Measurements from ENCODE around the gene TRIM15.
"Not testable (repeated sequence)": the region's sequence is repeated elsewhere in the genome, so short reads cannot be mapped to it uniquely, and the experiment has no call there.

TRIM15 gene

DNA sequence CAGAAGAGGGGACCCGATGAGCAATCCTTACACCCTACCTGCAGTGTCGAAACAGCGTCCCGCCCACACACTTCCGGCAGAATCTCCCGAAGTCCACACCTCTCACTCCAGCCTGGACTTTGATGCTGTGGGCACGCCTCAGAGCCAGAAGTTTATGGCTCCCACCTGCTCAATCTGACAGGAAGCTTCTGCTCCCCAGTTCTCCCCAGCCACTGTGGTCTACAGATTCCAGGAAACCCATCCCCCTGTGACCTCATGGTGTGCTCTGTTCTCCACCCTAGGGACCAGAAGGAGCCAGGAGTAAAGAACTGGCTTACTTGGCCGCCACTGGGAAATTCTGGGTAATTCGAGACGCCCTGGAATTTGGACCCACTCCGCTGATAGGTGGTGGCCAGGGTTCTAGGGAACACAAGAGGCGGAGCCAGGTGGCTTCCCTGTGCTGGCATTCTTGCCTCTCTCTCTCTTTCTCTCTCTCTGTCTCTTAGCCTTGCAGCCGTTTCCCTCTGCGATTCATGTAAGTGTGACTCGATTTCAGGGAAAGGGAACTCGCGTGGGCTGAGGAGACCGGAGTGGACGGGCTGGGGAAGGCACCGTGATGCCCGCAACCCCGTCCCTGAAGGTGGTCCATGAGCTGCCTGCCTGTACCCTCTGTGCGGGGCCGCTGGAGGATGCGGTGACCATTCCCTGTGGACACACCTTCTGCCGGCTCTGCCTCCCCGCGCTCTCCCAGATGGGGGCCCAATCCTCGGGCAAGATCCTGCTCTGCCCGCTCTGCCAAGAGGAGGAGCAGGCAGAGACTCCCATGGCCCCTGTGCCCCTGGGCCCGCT, at the start of gene TRIM15:
TSS of gene TRIM15 (plus strand) at position 457 of the 828 bp plus-strand sequence. CDS start at position 596, 139 bp downstream.
- peak; percentile 86 for DNase-seq (ENCODE audit: low spot score)

DNA sequence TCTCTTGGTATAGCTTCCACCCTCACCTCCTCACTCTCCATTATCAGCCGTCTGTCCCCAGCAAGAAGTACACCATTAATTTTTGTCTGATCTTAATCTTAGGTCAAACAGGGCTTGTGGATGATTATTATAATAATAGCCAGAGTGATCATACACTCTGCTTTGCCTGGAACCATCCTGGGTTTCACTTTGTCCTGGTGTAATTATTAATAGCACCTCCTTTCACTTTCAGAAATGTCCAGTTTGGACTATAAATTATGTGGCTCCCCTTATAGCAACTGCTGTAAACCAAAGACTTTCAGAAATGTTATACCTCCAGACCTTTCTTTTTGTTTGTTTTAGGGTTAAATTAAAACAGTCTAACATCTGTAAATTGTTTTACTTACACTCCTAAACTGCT, 49.5 kb upstream of the TRIM15 start:
- DNase-seq (ENCODE audit: low spot score) = no peak

DNA sequence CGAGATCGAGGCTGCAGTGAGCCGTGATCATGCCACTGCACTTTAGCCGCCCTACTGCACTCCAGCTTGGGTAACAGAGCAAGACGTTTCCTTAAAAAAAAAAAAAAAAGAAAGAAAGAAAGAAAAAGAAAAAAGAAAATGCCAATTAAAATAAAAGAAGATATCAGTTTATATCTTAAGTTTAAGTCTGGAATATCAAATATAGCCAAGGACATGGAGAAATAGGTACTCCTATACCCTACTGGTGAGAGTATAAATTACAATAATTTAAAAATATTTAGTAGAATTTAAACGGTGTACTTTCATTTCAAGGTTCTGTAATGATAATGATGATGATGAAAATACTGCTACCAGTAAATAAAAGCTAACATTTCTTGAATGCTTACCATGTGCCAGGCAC, 46.6 kb upstream of the TRIM15 start:
- DNase-seq (ENCODE audit: low spot score) = no peak

DNA sequence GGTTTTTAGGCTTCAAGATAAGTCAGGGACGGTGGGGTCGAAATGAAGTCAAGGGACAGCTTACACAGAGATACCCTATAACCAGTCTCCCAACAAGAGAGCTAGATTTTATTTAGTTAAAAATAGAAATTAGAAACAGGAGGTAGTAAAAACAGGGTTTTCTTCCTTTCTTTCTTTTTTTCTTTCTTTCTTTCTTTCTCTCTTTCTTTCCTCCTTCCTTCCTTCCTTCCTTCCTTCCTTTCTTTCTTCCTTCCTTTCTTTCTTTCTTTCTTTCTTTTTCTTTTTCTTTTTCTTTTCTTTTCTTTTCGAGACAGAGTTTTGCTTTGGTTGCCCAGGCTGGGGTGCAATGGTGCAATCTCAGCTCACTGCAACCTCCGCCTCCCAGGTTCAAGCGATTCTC, 44.7 kb upstream of the TRIM15 start:
- not testable (repeated sequence) for DNase-seq (ENCODE audit: low spot score)

DNA sequence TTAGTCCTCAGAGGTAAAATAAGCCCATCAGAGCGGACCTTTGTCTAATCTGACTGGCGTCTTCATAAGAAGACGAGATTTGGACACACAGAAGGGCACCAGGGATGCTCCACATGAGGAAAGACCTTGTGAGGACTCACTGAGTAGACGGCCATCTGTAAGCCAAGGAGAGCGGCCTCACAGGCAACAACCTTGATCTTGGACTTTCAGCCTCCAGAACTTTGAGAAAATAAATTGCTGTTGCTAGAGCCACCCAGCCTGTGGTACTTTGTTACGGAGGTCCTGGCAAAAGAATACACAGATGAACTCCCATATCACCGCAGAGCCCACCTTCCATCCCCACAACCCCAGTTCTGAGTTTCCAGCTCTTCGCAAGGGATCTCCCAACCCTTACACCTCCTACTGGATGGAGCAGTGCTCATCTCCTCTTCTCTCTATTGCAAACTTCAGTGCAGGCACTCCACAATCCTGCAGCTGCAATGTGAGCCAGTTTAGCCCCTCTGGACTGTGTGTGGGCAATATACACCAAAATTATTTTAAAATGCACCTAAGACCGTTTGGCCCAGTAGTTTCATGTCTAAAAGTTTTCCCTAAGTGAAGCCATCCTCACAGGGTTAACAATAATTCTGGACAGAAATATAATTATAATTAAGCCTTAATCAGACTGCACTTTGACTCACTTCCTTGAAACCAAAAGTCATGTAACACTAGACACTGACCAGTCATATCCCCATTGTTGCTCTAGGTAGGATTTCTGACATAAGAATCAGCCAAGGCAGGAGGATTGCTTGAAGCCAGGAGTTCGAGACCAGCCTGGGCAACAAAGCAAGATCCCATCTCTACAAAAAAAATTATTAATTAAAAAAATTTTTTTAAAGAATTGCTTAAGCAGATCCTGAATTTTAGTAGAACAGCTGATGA, 41.6 kb upstream of the TRIM15 start:
- no peak for DNase-seq (ENCODE audit: low spot score)

DNA sequence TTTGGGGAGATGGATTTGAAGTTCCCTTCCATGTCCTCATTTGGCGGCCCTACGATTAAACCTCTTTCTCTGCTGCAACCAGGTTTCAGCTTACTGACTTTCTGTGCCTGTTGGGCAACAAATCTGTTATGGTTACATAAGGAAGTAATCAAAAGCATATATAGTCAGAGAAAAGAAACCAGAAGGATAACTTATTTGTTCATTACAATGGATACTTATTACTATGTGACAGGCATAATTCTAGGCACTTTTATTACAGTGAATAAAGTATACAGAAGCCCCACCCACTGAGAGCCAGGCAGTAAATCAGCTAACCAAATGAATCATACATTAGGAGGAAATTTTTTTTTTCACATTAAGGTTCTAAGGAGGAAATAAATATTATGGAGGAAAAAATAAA, 40.8 kb upstream of the TRIM15 start:
- DNase-seq (ENCODE audit: low spot score) = peak; percentile 84

DNA sequence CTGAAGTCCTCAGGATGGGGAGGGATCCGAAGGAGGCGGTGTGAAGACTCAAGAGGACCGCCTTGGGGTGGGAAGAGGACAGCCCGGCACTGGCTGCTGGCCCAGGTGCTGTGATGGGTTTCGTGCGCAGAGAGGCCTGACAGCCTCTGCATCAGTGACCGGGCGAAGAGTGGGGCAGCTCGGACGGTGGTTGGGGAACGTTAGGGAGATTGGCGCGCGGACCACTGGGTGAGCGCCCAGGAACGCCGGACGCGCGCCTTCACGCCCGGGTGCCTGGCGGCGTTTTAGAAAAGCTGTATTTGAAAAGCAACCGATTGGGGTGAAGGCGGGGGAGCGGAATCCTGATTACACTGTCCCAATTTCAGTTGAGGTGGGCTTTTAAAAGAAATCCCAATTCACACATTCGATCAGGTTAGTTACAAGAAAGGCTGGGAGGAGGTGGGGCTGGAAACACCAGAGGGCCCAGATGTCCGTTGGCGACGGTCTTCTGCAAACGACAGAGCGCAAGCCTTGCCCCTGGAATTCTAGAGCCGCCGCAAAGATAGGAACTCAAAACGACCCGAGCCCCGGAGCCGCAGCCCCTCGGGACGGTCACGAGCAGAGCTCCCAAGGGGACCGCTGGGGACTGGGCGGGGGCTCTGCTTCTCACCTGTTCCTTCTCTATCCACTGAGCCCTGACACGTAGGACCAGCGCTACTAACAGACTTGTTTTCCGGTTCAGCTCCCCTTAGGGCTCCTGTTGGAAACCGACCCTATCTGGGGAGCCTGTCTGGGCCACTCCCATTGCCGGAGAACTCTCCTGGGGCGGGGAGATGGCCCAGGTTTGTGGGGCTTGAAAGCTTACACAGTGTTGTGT, 35.9 kb upstream of the TRIM15 start:
- DNase-seq (ENCODE audit: low spot score) = no peak

DNA sequence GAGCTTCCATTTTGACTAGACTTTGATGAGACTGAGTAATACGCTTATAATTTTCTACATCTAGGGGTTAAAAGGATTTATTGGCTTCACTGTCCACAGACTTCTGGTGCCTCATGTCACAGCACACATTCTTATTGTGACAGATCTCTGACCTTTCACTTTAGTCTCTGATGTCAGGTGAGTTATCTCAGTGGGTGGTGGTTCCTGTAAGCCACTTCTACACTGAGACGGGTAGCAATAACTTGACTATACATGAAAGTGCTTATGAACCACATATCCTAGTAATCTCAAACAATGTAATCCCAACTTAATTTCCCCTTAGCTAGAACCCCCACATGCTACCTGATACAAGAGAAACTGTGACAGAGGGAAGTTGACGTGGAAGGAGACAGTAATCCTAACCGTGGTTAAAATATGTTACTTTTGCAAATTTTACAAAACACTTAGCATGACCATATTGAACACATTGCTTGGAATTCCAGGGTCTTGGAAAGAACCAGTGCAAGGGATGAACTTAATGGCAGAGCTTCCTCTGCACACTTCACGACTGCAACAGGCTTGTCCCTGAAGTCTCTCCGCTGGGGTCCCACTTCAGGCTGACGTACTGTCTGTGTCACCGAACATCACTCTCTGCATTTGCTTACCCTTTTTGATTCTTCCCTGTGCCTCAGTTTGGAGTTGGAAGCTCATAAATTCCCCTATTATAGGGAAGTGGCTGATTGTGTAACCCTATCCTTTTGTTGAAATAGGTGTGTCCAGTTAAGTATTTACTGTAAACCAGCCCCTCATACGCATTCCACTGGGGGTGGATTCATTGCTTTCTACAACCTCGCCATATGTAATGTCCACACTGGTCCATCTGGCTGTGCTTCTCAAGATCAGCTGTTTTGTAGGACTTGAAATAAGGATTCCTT, 33.8 kb upstream of the TRIM15 start:
- DNase-seq (ENCODE audit: low spot score) = peak; percentile 79

DNA sequence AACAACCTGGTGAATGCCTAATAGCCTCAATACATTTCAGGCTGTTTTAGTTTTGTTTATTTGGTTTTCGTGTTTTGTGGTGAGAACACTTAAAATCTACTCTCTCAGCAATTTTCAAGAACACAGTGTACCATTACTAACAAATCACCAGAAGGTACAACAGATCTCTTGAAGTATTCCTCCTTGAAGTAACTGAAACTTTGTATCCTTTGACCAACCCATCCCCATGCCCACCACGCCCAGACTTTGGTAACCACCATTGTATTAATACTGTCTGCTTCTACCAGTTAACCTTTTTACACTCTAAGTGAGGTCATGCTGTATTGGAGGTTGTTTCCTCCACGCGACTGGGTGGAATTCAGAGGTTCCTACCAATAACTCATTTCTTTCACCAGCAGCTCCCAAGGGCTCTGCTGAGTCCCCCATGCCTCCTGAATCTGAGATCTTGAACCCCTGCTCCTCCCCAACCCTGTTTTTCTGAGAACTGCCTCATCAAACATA, 33.1 kb upstream of the TRIM15 start:
- no peak for DNase-seq (ENCODE audit: low spot score)

DNA sequence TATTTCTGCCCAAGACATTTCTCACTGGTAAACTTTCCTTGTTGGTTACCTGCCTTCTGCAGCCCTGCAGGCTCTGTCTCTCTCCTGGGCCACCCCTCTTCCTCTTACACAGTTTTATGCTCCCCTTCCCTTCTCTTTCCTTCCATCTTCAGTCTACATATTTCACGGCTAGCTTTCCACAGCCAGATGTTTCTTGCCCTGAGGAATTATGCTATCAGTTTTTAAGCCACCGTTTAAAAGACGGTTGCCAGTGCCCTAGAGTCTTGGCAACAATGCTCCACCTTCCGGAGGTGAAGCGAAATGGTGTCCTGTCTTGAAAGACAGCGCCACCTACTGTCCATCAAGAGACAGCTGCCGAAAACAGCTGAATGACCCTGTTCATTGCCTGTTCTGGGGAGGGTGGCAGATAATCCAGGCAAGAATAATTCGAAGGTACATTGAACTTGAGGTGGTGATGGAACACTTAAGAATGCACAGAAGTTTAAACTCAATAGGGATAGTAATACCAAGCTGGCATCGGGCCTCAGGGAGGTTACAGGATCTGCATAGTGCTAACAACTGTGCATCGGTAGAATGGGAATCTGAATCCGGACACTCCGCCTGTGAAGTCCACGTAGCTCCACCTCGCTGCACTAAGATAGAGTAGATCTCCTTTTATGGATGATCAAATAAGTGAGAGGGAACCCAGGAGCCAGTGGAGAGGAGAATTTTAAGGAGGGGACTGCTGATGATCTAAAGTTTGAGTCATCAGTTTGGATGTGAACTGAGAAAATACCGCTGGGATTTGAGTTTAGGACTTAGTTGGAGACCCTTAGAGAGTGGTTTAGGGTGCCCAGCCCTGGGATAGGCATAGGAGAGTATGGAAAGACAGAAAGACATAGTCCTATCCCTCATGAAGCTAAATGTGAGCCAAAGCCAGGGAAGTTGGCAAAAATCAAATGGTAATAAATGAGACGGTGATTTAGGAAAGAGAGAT, 32.2 kb upstream of the TRIM15 start:
- peak; percentile 93 for DNase-seq (ENCODE audit: low spot score)

DNA sequence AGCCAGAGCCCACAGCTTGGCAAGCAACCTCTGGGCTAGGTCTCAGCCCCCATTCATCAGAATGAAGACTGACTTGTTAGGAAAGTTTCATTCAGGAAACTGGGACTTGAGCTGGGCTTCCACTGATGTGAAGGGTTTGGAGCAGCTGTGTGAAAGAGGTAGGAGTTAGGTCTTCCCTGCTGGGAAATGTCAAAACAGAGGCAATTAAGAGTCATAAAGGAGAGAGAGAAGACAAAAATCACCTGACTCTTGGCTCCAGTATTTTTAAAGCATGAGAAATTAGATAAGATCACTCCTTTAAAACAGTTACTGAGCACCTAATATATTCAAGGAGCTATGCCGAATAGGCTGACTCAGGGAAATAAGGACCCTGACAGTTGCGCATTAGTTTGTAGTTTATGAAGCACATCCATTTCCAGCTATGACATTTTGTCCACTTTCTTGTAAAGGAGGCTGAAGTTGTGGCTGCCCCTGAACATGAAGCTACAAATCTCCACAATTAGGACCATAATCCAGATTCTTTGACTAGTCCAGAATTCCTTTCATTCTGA, 31.3 kb upstream of the TRIM15 start:
- no peak for DNase-seq (ENCODE audit: low spot score)

DNA sequence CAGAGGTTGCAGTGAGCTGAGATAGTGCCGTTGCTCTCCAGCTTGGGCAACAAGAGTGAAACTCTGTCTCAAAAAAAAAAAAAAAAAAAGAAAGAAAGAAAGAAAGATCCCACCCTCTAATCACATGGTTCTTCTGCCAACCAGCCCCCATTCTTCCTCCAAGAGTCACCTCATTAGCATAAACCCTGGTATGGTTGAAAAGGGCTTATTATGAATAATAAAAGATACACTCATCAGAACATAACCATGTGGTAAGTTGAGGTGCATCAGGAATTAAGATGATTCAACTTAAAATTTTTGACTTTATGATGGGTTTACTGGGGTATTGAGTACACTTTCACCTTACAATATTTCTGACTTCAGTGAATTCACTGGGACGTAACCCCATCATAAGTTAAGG, 28.2 kb upstream of the TRIM15 start:
- no peak for DNase-seq (ENCODE audit: low spot score)

DNA sequence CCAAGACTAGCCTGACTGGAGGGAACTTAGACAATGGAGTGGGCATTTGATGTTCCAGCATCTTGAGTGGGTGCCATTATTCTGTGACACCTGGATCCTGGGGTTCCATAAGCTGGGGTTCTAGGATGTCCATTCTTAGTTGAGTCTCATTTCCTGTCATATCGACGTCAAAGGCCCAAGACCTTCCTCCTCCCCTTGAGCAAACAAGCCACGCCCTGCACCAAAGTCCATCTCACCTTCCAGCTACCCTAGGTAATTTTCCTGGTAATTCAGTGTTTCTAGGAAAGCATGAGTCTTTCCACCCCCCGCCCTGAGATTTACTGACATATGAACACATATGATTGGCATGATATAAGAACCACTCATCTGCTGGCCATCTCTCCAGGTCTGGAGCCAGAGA, 27.6 kb upstream of the TRIM15 start, which contains the start of gene TRIM40:
TSS of gene TRIM40 (plus strand) at position 384 of the 400 bp plus-strand sequence. CDS start 897 bp downstream, outside the sequence.
- peak; percentile 70 for DNase-seq (ENCODE audit: low spot score)

DNA sequence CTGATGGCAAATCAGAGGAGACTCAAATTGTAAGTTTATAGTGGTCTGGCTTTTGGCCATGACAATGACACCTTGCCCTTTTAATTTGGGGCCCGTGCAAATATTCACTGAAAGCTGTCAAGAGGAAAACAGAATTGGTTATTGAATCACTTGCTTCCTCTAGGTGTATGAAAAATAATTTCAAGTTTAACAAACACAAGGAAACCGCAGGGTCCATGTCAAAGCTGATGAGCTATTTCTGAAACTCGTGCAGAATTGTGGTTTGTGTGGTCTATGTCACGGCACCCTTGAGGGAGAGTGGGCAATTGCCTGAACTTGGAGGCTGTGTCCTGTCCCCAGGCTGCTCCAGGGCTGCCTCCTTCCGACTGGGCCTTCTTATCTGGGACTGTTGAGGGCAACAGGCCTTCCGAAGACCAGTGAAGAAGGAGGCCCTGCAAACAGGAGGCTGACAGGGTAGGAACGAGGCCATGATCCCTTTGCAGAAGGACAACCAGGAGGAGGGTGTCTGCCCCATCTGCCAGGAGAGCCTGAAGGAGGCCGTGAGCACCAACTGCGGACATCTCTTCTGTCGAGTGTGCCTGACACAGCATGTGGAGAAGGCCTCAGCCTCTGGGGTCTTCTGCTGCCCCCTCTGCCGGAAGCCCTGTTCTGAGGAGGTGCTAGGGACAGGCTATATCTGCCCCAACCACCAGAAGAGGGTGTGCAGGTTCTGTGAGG, 26.6 kb upstream of the TRIM15 start:
- DNase-seq (ENCODE audit: low spot score) = no peak

DNA sequence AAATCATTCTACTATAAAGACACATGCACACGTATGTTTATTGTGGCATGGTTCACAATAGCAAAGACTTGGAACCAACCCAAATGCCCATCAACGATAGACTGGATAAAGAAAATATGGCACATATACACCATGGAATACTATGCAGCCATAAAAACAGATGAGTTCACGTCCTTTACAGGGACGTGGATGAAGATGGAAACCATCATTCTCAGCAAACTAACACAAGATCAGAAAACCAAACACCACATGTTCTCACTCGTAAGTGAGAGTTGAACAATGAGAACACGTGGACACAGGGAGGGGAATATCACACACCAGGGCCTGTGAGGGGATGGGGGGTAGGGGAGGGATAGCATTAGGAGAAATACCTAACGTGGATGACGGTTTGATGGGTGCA, 23.1 kb upstream of the TRIM15 start:
- not testable (repeated sequence) for DNase-seq (ENCODE audit: low spot score)

DNA sequence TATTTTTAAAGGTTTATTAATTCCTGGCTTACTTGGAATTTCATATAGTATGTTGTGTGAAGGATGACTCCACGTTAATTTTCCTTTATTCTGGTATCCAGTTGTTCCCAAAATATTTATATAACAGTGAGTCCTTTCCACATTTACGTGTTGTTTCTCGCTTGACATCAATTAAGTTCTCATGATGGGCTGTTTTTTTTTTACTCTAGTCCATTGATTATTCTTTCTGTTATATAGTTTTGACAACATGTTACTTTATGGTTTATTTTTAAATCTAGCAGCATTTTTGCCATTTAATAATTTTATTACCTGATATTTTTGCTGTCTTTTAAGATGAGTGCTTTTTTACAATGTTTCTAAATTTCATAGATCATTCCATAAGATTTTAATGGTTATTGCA, 20.7 kb upstream of the TRIM15 start:
- no peak for DNase-seq (ENCODE audit: low spot score)

DNA sequence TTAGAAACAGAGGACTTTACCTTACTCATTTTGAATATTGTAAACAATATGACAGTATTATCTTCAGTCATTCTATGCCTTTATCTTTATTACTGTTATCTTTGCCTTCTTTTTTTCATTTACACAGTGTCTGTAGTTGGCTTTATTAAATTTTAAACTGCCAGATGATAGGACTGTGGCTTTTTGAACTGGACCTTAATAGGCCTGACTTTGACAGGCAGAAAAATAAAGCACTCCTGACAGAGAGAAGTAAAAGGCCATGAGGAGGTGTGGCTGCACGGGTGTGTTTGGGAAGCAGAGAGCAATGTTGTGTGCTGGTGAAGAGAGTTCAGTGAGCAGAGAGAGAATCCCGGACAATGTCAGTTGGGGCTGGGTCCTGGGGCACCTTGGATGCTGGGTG, 19.6 kb upstream of the TRIM15 start:
- DNase-seq (ENCODE audit: low spot score) = no peak

DNA sequence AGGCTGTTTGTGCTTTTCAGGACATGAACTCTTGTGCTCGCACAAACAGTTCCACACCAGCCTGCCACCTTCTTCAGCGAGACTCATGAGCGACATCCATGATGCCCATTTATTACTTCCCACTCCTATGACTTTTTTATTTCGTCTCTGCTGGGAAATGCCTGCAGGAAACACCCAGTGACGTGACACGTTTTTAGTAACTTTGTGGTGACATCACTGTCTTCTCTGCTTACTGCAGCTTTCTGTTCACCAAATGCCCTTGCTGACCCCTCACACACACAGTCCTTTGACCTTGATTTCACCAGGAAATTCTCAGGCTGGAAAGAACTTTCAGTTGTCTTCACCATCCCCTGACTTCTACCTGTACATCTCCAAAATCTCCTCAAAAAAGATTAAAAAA, 18.5 kb upstream of the TRIM15 start:
- no peak for DNase-seq (ENCODE audit: low spot score)
